ENCODE results near the gene ZNF189.

DNA sequence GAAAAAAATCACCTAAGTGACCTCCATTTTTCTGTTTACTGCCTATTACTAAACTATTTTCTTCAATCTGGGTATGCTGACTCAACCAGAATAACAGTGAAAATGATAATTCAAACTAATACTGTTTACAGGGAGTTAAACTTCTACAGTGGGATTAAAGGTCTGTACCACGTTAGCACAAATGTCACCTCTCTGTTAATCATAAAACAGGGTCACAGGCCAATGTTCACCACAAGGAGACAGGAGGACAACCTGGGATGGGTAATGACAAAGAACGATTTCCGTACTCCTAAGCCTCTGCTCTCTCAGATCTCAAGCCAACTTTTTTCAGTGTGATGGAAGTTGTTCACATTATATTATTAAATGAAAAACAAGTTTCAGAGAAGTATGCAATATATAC is 34.6 kb downstream of the ZNF189 start:
- TF ChIP-seq, protein P1, sequence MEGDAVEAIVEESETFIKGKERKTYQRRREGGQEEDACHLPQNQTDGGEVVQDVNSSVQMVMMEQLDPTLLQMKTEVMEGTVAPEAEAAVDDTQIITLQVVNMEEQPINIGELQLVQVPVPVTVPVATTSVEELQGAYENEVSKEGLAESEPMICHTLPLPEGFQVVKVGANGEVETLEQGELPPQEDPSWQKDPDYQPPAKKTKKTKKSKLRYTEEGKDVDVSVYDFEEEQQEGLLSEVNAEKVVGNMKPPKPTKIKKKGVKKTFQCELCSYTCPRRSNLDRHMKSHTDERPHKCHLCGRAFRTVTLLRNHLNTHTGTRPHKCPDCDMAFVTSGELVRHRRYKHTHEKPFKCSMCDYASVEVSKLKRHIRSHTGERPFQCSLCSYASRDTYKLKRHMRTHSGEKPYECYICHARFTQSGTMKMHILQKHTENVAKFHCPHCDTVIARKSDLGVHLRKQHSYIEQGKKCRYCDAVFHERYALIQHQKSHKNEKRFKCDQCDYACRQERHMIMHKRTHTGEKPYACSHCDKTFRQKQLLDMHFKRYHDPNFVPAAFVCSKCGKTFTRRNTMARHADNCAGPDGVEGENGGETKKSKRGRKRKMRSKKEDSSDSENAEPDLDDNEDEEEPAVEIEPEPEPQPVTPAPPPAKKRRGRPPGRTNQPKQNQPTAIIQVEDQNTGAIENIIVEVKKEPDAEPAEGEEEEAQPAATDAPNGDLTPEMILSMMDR (IDR thresholded peaks at IDR 0.05), result no peak
- no peak for TF ChIP-seq POLR2A (IDR thresholded peaks at IDR 0.05)

Data from adrenal gland (tissue), 5 donors.